Measurements from ENCODE around the gene DDX25.
"Not testable (repeated sequence)": the region's sequence is repeated elsewhere in the genome, so short reads cannot be mapped to it uniquely, and the experiment has no call there.

Gene DDX25

GRCh38 chr11:125903711-125904659 lies at the start of gene DDX25:
Gene DDX25, plus strand, starts transcription at chr11:125904508. Its CDS starts 10 bp downstream, at chr11:125904518.
- no peak for DNase-seq

- DNase-seq: not testable (repeated sequence)
Measured at GRCh38 chr11:125857670-125858069, 46.6 kb upstream of the DDX25 start.

GRCh38 chr11:125862786-125863185 lies 41.5 kb upstream of the DDX25 start:
- DNase-seq: not testable (repeated sequence)

DNA sequence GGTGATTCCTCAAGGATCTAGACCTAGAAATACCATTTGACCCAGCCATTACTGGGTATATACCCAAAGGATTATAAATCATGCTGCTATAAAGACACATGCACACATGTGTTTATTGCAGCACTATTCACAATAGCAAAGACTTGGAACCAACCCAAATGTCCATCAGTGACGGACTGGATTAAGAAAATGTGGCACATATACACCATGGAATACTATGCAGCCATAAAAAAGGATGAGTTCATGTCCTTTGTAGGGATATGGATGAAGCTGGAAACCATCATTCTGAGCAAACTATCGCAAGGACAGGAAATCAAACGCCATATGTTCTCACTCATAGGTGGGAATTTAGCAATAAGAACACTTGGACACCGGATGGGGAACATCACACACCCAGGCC lies 39.0 kb upstream of the DDX25 start:
- DNase-seq: not testable (repeated sequence)

- DNase-seq: no peak
Measured at GRCh38 chr11:125869521-125869920, 34.8 kb upstream of the DDX25 start.

DNA sequence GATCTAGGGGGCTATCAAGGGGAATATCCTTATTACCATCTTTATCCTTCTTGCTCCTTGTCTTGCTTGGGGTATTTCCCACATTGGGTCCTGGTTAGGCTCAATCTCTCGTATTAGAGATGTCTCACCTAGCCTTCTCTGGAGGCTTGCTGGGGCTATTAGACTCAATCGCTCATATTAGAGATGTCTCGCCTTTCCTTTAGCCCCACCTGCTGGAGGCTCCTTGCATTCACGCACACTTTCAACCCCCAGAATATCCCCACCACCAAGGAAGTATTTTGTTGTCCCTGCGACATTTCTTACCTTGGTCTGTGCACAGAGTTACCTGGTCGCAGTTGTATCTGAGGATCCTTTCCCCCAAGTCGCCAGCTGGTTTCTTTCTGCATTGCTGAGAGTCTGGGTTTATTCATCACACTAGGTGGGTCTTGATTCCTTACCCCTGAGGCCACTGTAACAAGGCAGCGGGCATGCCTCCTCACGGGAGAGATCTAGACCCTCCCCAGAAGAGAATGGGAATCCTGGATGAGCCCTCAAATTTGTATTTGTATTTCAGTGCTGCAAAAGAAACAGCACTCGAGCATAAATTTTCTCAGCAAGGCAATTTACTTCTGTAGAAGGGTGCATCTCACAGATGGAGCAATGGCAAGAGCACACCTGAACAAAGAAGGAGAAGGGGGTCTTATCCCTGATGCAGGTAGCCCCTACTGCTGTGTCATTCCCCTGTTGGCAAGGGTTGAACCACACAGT lies 32.7 kb upstream of the DDX25 start:
- peak; percentile 31 for DNase-seq

DNA sequence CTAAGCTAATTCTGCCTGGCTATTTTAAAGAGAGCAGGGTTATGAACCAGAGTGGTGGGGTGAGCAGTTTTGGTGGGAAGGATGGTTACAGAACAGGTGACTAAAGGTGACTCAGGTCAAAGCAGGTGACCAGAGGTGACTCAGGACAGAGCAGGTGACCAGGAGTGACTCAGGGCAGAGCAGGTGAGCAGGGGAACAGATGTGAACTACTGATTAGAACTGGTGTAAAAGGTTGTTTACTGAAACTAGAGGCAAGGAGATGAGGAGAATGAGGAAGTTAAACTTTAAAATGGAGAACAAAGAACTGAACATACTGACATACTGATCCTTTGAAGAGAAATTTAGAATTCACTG lies 32.2 kb upstream of the DDX25 start:
- DNase-seq: no peak

DNA sequence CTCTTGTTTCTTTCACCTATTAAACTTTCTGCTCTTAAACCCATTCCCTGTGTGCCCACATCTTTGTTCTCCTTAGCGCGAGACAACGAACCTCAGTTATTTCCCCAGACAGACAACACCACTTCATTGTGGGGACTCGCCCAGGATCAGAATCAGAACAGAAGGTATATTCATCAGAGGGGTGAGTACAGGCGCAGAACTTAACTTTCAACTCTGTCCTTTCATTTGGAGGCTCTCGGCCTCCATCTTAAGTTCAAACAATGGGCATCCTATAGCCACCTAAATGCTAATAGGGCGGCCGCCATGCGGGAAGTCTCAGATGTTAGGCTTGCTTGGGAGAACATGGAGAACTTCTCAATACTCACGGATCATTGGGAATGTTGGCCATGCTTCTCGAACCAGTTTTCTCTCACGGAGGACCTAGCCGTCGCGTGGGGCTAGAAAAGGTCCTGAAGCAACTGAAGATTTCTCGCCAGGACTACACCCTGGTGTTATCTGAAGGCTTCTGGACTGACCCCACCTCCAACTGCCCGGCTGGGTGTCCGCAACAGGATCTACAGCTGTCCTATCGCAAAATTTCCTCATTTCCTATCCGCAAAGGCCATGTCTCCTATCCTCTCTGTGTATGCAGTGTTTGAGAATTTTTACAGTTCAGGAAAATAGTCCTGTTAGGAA lies 30.3 kb upstream of the DDX25 start:
- DNase-seq: no peak

- peak; percentile 55 for DNase-seq
Measured at GRCh38 chr11:125874556-125875124, 29.7 kb upstream of the DDX25 start.

DNA sequence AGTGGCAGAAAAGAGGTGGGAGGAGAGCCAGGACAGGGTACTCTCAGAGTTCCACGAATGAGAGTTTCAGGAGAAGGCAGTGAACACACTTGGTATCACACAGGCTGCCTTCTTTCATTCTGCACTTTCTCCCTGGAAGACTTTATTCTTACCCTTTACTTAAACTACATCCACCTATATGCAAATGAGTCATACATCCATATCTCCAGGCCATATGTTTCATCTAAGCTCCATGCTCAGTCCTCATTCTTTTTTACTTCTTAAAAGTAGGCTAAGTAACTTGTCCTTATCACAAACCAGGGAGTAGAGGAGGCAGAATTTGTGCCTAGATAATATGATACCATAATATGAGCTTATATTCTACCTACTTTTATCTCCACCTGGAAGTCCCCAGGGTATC lies 23.0 kb upstream of the DDX25 start:
- no peak for DNase-seq

- DNase-seq: no peak
Measured at GRCh38 chr11:125883375-125883774, 20.9 kb upstream of the DDX25 start.

GRCh38 chr11:125886997-125887372 lies 17.3 kb upstream of the DDX25 start:
- DNase-seq: peak; percentile 61

GRCh38 chr11:125887373-125888324 lies 16.7 kb upstream of the DDX25 start, which contains the start of gene HYLS1:
Gene HYLS1, plus strand, starts transcription at chr11:125887668. Its CDS starts 11,701 bp downstream, at chr11:125899369.
- peak; percentile 98 for DNase-seq

GRCh38 chr11:125890447-125891100 lies 13.7 kb upstream of the DDX25 start:
- no peak for DNase-seq

DNA sequence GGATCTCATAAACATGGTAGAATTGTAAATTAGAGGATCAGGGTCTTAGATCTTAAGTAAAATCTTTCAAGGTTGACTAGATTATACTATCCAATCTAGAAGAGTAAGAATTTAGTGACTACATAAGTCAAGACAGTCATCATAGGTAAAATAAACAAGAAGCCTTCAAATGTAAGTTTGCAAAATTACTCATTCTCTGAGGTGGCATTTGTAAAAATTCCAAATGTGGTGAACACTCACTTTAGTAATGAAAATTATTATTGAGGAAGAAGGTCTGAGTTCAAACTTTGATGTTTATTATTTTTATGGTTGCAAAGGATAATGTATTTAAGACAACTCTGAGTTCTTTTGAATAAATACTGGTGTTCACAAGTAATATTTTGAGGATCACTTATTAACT lies 12.2 kb upstream of the DDX25 start:
- DNase-seq: no peak

DNA sequence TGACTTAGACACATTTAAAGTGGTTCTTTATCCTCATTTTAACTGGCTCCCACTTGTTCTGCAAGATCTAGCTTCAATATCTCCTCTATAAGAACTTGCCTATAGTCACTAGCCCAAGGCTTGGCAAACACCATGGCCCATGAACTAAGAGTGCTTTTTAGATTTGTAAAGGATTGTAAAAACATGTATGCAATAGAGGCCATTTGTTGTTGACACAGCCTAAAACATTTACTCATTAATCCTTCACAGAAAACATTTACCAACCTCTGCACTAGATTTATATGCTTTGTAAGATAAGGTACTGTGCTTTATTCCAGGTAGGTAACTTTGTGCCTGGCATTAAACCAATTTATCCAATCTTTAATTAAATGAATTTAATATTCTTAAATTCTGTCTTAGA lies 11.3 kb upstream of the DDX25 start:
- DNase-seq: no peak

- DNase-seq: no peak
Measured at GRCh38 chr11:125901872-125902271, 2.4 kb upstream of the DDX25 start.

DNA sequence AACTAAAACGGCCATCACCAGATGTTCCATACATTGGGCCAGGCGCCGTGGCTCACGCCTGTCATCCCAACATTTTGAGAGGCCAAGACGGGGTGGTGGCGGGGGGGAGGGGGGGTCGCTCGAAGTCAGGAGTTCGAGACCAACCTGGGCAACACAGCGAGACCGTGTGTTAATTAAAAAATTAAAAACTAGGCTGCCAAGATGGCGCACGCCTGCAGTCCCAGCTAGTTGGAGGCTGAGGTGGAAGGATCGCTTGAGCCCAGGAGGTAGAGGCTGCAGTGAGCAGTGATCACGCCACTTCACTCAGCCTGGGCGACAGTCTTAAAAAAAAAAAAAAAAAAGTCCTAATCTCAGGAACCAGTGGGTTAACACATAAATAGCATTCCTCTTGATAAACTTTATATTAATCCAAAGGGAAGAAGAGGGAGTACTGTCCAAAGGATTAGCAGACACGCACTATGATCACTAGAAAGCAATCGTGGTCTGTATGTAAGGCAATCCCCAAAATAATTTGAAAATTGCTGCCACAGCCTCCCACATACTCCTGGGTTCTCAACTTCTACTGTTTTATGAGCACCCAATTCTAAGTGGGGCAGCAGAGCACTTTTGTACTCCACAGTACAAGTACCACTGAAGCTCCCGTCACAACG lies 1.9 kb upstream of the DDX25 start:
- DNase-seq: no peak

- DNase-seq: peak; percentile 92
Measured at GRCh38 chr11:125902927-125903710, 1.2 kb upstream of the DDX25 start, which contains the start of gene PUS3. Gene PUS3, minus strand, starts transcription at chr11:125903206. Its CDS starts 6,922 bp downstream, at chr11:125896284.

DNA sequence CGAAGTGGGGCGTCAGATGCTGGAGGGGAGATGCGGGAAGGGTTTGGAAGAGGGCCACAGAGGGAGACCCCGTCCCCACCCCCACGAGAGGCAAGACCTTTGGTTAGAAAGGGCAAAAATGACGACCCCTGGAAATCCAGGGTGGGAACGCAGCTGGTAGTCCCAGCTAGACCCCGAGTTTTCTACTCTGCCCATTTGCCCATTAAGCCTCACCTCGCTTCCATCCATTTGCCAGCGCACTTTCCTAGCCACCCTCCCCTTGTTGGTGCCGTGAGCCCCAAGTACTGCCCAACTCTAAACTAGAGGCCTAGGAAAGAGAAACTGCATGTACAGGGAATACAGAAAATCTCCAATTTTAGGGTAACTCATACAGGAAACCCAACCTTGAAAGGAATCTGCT lies 370 bp downstream of the DDX25 start:
- no peak for DNase-seq
